Endothelial cell of umbilical vein (primary cell): Measurements from ENCODE around the gene ZFYVE28. TPM values are rescaled to one million over a fixed set of nuclear protein-coding genes. Genes with fewer than 3 reads are reported as not detected.

Experiments used
- BruUV-seq: library from RNA; stranded (reverse); fragments of 400-500 nt; replicated peaks from 2 replicates; lab custom pipeline; 2021; lab: Mats Ljungman, UMichigan
- CTCF ChIA-PET: fragments of 300-600, 350-600 bp; sonication (Branson Sonifier 250); formaldehyde crosslinking; loops from one replicate; lab custom pipeline; 2021; ENCODE audit warnings: antibody characterized with exemption, inconsistent platforms; lab: Charles Lee
- POLR2A ChIA-PET: fragments of 300-600, 350-600 bp; sonication (Branson Sonifier 250); formaldehyde crosslinking; loops from one replicate; lab custom pipeline; 2021; ENCODE audit warnings: antibody characterized with exemption, inconsistent platforms; lab: Charles Lee
- DNase-seq: peaks from one replicate; pipeline ENCODE4 v3.0.0-alpha.2; 2011; ENCODE audit warnings: low read depth, low spot score
- FAIRE-seq: peaks from 2 replicates; lab custom pipeline; 2011; peaks lifted over from hg19 to GRCh38; lab: Jason Lieb, UNC
- H2AFZ ChIP-seq: 2 replicates; pipeline ENCODE4 v1.6.0; 2012; ENCODE audit warnings: low read depth, low read length, control low read depth, inconsistent platforms
- H3K27ac ChIP-seq: 2 replicates; pipeline ENCODE4 v1.5.1; 2011; ENCODE audit warnings: low read depth, mild to moderate bottlenecking, control low read depth, low read length, moderate library complexity; ENCODE audit not compliant: insufficient read depth
- H3K27me3 ChIP-seq, 2 experiments: 2 replicates each; pipeline versions ENCODE4 v1.6.0 to v1.6.1; 2011; ENCODE audit warnings: low read length in 2 of 2, mixed read lengths in 1 of 2; ENCODE audit not compliant: control insufficient read depth in 2 of 2, insufficient read depth in 2 of 2
- H3K36me3 ChIP-seq, 2 experiments: 2 replicates in 1 of 2; 3 replicates in 1 of 2; pipeline ENCODE4 v1.5.1; 2011; ENCODE audit warnings: low read length in 2 of 2, mild to moderate bottlenecking in 1 of 2, moderate library complexity in 1 of 2; ENCODE audit not compliant: control insufficient read depth in 2 of 2, insufficient read depth in 2 of 2; ENCODE audit errors: extremely low read depth in 1 of 2
- H3K4me1 ChIP-seq: 3 replicates; pipeline ENCODE4 v1.5.1; 2011; ENCODE audit warnings: mild to moderate bottlenecking, low read length; ENCODE audit not compliant: control insufficient read depth, insufficient read depth; ENCODE audit errors: extremely low read depth
- H3K4me2 ChIP-seq: 2 replicates; pipeline ENCODE4 v1.6.1; 2011; ENCODE audit warnings: low read length, control low read depth, mixed read lengths; ENCODE audit not compliant: insufficient read depth
- H3K4me3 ChIP-seq, 3 experiments: fragments of 200-600 bp in 1 of 3; sonication (generic), shearing (Covaris generic) in 1 of 3; replicated peaks in 1 of 3; 2 replicates each; pipeline ENCODE4 v1.5.1; 2011 to 2016; ENCODE audit warnings: control low read depth in 3 of 3, low read length in 3 of 3, mild to moderate bottlenecking in 2 of 3, inconsistent platforms in 1 of 3, low read depth in 1 of 3, moderate library complexity in 1 of 3; ENCODE audit not compliant: insufficient read depth in 1 of 3
- H3K79me2 ChIP-seq: 2 replicates; pipeline ENCODE4 v1.6.0; 2012; ENCODE audit warnings: low read length, inconsistent platforms; ENCODE audit not compliant: control insufficient read depth, insufficient read depth
- H3K9ac ChIP-seq: replicated peaks from 2 replicates; pipeline ENCODE3; 2011; ENCODE audit warnings: low read length, control low read depth; ENCODE audit not compliant: insufficient read depth; ENCODE audit errors: extremely low read depth
- H3K9me1 ChIP-seq: replicated peaks from 3 replicates; pipeline ENCODE4 v1.6.0; 2011; ENCODE audit warnings: mild to moderate bottlenecking, low read length; ENCODE audit not compliant: control insufficient read depth, insufficient read depth; ENCODE audit errors: extremely low read depth
- H3K9me3 ChIP-seq: replicated peaks from 2 replicates; pipeline ENCODE4 v1.5.1; 2012; ENCODE audit warnings: low read length, inconsistent platforms; ENCODE audit not compliant: control insufficient read depth, insufficient read depth
- H4K20me1 ChIP-seq: replicated peaks from 2 replicates; pipeline ENCODE3; 2011; ENCODE audit warnings: mild to moderate bottlenecking, low read length; ENCODE audit not compliant: control insufficient read depth, insufficient read depth; ENCODE audit errors: extremely low read depth
- EZH2 ChIP-seq: IDR thresholded peaks from 2 replicates; pipeline ENCODE4 v1.6.1; 2012; ENCODE audit warnings: borderline replicate concordance, low read depth, mild to moderate bottlenecking, moderate library complexity, low read length, inconsistent platforms; ENCODE audit not compliant: severe bottlenecking
- FOS ChIP-seq: IDR thresholded peaks from 2 replicates; pipeline ENCODE4 v1.6.1; 2011; ENCODE audit warnings: mild to moderate bottlenecking, low read length, moderate library complexity, borderline replicate concordance; ENCODE audit not compliant: insufficient read depth
- GATA2 ChIP-seq: IDR thresholded peaks from 2 replicates; pipeline ENCODE4 v1.7.0; 2011; ENCODE audit warnings: low read depth, mild to moderate bottlenecking, moderate library complexity, mixed read lengths, low read length; ENCODE audit not compliant: insufficient read length, insufficient read depth
- JUN ChIP-seq: IDR thresholded peaks from 2 replicates; pipeline ENCODE4 v1.6.1; 2011; ENCODE audit warnings: borderline replicate concordance, low read depth; ENCODE audit not compliant: insufficient read length, insufficient read depth
- MAX ChIP-seq: IDR thresholded peaks from 2 replicates; pipeline ENCODE4 v1.6.1; 2011; ENCODE audit not compliant: insufficient read depth, insufficient read length
- MYC ChIP-seq: IDR thresholded peaks from one replicate; pipeline ENCODE4 v1.6.1; 2011; ENCODE audit warnings: mild to moderate bottlenecking, low read depth, low read length
- POLR2A ChIP-seq: IDR thresholded peaks from 2 replicates; pipeline ENCODE4 v1.6.1; 2012; ENCODE audit warnings: low read depth, mild to moderate bottlenecking, control low read depth, low read length
- POLR2AphosphoS5 ChIP-seq: IDR thresholded peaks from 2 replicates; pipeline ENCODE4 v1.6.1; 2012; ENCODE audit warnings: low read depth, mild to moderate bottlenecking, control low read depth, low read length, moderate library complexity; ENCODE audit not compliant: insufficient read depth
- dilution Hi-C: fragments of 300-500 bp; cut with MboI; formaldehyde crosslinking; loops from one replicate; pipeline ENCODE4 v1.15.0; 2019; ENCODE audit warnings: low sequenced_read_pairs; ENCODE audit not compliant: extremely low pct_ligation_motif_present
- intact Hi-C: fragments of 100-400 bp; cut with micrococcal nuclease; formaldehyde crosslinking; loops from one replicate; pipeline ENCODE4 v1.10.0; 2022
- polyA plus RNA-seq, 4 experiments: library from polyadenylated mRNA; depleted of rRNA in 3 of 4; stranded (reverse) in 3 of 4; unstranded in 1 of 4; fragments of >200 nt; gene quantifications; 2 replicates each; pipeline versions ENCODE4 v1.2.1 to v1.2.3, GENCODE V29; 2011 to 2012; ENCODE audit warnings: missing spikeins in 1 of 4
- total RNA-seq: library from RNA; stranded (reverse); gene quantifications from 2 replicates; pipeline ENCODE4 v1.2.3, GENCODE V29; 2021
- TF ChIP-seq, protein P1 (sequence below), 2 donors: IDR thresholded peaks; 1 replicate in 1 of 2; 2 replicates in 1 of 2; pipeline ENCODE4 v1.5.1; 2011; ENCODE audit warnings: low read length in 2 of 2, mild to moderate bottlenecking in 2 of 2, moderate library complexity in 2 of 2, control low read depth in 1 of 2, inconsistent platforms in 1 of 2, low read depth in 1 of 2; ENCODE audit not compliant: insufficient read depth in 1 of 2; ENCODE audit errors: extremely low read depth in 1 of 2

Gene ZFYVE28
- total and polyA plus RNA-seq, 2 donors (not counting 3 experiments of a cell fraction or from before 2014, with no cell fraction given) = 5.8 to 7.1 TPM

DNA sequence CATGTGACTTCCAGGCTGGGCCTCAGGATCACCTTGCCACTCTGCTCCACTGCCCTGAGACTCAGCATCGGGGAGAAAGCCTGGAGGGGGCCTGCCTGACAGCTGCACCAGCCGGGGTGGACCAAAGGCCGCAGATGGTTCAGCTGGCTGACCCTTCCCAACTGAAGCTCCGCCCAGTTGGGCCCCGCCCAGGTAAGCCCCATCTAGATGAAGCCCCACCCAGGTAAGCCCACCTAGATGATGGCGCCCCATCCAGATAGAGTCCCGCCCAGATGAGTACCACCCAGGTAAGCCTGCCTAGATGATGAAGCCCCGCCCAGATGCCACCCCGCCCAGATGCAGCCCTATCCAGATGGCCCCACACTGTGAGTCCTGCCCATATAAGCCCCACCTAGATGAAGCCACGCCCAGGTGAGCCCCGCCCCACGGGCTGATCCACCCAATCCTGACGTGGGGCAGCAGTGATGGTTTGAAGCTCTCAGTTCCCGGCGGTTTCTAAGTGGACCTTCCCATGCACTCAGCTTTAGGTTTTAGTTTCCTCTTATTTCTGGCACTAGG, 10.0 kb downstream of the ZFYVE28 start:
- Histone ChIP-seq H3K9me1 (no peaks in the 10 kb centered on the region), H3K9me3 (no peaks in the 10 kb centered on the region), H3K79me2 (peaks cover 22% of the 10 kb centered on the region), H3K36me3 (no peaks in the 10 kb centered on the region), H3K27ac (no peak overlapping the region), H3K27me3 (no peaks in the 10 kb centered on the region), H3K4me1 (peaks cover 12% of the 10 kb centered on the region), H3K4me2 (no peak overlapping the region), H3K9ac (no peak overlapping the region), H4K20me1 (no peaks in the 10 kb centered on the region), H2AFZ (no peak overlapping the region), H3K4me3 (no peak overlapping the region)
- no TSS peak for BruUV-seq
- ChIA-PET POLR2A (no interaction called here), CTCF (no interaction called here)
- dilution Hi-C loops = no loop called here
- no peak for TF ChIP-seq FOS
- TF ChIP-seq, protein P1, sequence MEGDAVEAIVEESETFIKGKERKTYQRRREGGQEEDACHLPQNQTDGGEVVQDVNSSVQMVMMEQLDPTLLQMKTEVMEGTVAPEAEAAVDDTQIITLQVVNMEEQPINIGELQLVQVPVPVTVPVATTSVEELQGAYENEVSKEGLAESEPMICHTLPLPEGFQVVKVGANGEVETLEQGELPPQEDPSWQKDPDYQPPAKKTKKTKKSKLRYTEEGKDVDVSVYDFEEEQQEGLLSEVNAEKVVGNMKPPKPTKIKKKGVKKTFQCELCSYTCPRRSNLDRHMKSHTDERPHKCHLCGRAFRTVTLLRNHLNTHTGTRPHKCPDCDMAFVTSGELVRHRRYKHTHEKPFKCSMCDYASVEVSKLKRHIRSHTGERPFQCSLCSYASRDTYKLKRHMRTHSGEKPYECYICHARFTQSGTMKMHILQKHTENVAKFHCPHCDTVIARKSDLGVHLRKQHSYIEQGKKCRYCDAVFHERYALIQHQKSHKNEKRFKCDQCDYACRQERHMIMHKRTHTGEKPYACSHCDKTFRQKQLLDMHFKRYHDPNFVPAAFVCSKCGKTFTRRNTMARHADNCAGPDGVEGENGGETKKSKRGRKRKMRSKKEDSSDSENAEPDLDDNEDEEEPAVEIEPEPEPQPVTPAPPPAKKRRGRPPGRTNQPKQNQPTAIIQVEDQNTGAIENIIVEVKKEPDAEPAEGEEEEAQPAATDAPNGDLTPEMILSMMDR (IDR thresholded peaks at IDR 0.05; ENCODE audit: extremely low read depth in 1 of 2, insufficient read depth in 1 of 2, low read depth in 1 of 2, low read length in 2 of 2) = no peak
- no peak for FAIRE-seq
- intact Hi-C loops = no loop called here
- no peak for DNase-seq

DNA sequence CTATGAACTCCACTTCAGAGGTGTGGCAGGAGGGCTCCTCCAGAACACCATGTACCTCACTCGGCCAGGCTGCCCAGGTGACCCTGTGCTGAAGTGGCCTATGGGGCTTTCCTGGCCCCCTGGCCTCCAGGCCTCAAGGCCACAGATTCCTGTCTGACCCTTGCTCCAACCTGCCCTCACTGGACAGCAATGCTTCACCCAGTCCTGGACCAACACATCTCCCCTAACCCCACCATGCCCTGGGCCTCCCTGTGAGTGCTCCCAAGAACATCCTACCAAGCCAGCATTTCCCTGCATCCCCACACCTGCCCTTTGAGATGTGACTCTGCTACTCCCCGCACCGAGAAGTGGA, 10.5 kb downstream of the ZFYVE28 start:
- DNase-seq (no peak), FAIRE-seq (no peak)
- Histone ChIP-seq H3K4me2 (no peak overlapping the region), H3K27me3 (no peaks in the 10 kb centered on the region), H3K79me2 (peaks cover 23% of the 10 kb centered on the region), H3K4me3 (no peak overlapping the region), H3K4me1 (peaks cover 14% of the 10 kb centered on the region), H3K36me3 (no peaks in the 10 kb centered on the region), H3K9ac (no peak overlapping the region), H3K9me3 (no peaks in the 10 kb centered on the region), H2AFZ (no peak overlapping the region), H3K9me1 (no peaks in the 10 kb centered on the region), H4K20me1 (no peaks in the 10 kb centered on the region), H3K27ac (no peak overlapping the region)
- BruUV-seq = no TSS peak
- dilution Hi-C loops = no loop called here
- ChIA-PET POLR2A (no interaction called here), CTCF (no interaction called here)
- TF ChIP-seq FOS (no peak), MYC (no peak), EZH2 (no peak), POLR2AphosphoS5 (no peak), JUN (no peak), POLR2A (no peak), GATA2 (no peak), MAX (no peak)
- intact Hi-C loops = no loop called here
